Effector memory CD4-positive, alpha-beta T cell (primary cell): ENCODE data around the gene MRPS6.

ENCODE experiments used
- DNase-seq, 3 donors: peaks; one replicate each; pipeline ENCODE4 v3.0.0-alpha.2; 2020
- H3K27ac ChIP-seq: 2 replicates; pipeline ENCODE4 v1.7.0; 2013; ENCODE audit warnings: mild to moderate bottlenecking, low read length, moderate library complexity; ENCODE audit not compliant: insufficient read depth, poor library complexity, severe bottlenecking
- H3K27me3 ChIP-seq: replicated peaks from 2 replicates; pipeline ENCODE4 v1.7.0; 2013; ENCODE audit warnings: mild to moderate bottlenecking, low read length; ENCODE audit not compliant: insufficient read depth, control insufficient read depth, poor library complexity, severe bottlenecking
- H3K36me3 ChIP-seq: 2 replicates; pipeline ENCODE4 v1.7.0; 2013; ENCODE audit warnings: mild to moderate bottlenecking, low read length, moderate library complexity; ENCODE audit not compliant: control insufficient read depth, insufficient read depth
- H3K4me1 ChIP-seq: 2 replicates; pipeline ENCODE4 v1.7.0; 2013; ENCODE audit warnings: low read length, mild to moderate bottlenecking; ENCODE audit not compliant: control insufficient read depth, insufficient read depth, poor library complexity, severe bottlenecking
- H3K4me3 ChIP-seq: 2 replicates; pipeline ENCODE4 v1.7.0; 2013; ENCODE audit warnings: low read length, low read depth, mild to moderate bottlenecking; ENCODE audit not compliant: insufficient read depth, poor library complexity, severe bottlenecking
- H3K9me3 ChIP-seq: 2 replicates; pipeline ENCODE4 v1.7.0; 2013; ENCODE audit warnings: mild to moderate bottlenecking, low read length, moderate library complexity; ENCODE audit not compliant: control insufficient read depth

The MRPS6 gene

DNA sequence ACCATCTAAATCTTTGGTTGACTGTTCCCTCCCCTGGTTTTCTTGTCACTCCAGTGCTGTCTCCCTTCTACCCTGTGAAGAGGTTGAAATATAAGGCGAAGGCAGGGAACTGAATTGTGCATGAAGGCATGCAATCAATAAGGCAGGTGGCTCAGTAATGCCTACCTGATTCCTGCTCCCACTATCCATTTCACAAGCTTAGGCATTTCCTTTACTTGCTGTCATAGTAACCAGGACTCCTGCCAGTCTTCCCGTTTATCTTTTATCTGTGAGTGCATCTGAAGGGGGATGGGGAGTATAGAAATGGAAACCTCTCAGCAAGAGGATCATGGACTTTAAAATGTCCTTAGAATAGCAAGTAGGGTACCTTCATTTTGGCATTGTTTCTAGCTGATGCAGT lies 40.5 kb downstream of the MRPS6 start:
- H3K36me3 ChIP-seq, result no peaks in the 10 kb centered on the region
- H3K27ac ChIP-seq, result no peak overlapping the region
- DNase-seq, result no peak
- H3K27me3 ChIP-seq, result no peaks in the 10 kb centered on the region
- H3K4me3 ChIP-seq, result no peak overlapping the region
- no peaks in the 10 kb centered on the region for H3K9me3 ChIP-seq
- no peaks in the 10 kb centered on the region for H3K4me1 ChIP-seq

DNA sequence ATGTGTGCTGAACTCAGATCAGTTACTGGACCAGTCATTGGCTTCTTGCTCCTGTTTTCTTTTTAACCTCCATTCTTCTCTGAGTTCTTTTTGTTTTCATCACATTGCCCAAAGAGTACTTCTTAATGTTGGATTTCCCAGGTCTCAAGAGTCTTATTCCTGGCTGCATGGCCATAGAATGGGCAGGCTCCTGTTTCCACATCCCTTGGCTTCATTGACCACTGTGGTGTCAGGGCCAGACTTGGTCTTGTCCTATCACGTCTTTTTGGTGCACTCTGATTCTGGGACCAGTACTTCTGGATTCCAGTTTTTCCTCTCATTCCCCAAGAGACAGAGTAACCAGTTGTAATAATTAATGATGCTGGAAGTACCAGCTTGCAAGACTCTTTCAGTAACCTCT lies 41.8 kb downstream of the MRPS6 start:
- Histone ChIP-seq H3K9me3 (no peaks in the 10 kb centered on the region), H3K36me3 (no peaks in the 10 kb centered on the region), H3K27ac (no peak overlapping the region), H3K4me1 (no peaks in the 10 kb centered on the region), H3K27me3 (no peaks in the 10 kb centered on the region), H3K4me3 (no peak overlapping the region)
- no peak for DNase-seq

DNA sequence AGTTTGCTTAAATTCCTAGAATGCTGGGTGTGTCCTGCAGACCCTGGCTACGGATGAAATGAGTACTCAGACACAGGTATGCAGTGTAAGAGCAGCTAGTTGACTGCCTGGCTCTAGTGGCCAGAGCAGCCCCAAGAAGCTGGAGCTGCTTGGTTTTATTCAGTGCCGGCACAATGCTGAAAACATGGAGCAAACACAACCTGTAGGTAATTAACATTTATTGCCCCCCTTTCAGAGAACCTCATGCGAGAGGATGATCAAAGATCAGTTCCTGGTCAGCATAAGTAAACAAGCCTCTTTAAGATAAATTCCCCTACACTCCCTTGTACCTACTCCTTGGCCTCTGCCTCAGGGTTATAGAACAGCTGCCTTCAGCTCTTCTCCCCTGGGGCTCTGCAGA lies 43.2 kb downstream of the MRPS6 start:
- no peak for DNase-seq
- Histone ChIP-seq H3K9me3 (no peaks in the 10 kb centered on the region), H3K4me1 (no peaks in the 10 kb centered on the region), H3K4me3 (no peak overlapping the region), H3K27ac (no peak overlapping the region), H3K36me3 (no peaks in the 10 kb centered on the region), H3K27me3 (no peaks in the 10 kb centered on the region)

DNA sequence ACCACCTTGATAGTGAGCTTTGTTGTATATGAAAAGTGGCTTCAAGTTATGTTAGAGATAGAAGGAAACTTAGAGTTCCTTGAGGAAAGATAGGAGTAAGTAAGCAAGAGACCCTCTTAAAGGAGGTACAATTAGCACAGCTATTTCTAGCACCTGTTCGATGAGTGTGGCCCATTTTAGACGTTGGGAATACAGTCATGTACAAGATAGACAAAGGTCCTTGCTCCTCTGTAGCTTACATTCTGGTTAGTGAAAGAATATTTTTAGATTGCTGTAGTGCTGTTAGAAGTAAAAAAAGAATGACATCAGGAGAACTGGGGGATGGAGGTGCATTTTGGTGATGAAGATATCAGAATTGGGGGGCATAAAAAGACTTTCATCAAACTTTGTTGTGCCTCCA lies 47.5 kb downstream of the MRPS6 start:
- no peak overlapping the region for H3K4me3 ChIP-seq
- H3K27ac ChIP-seq, result no peak overlapping the region
- DNase-seq, result no peak
- H3K27me3 ChIP-seq, result no peaks in the 10 kb centered on the region
- H3K36me3 ChIP-seq, result no peaks in the 10 kb centered on the region
- no peaks in the 10 kb centered on the region for H3K9me3 ChIP-seq
- no peaks in the 10 kb centered on the region for H3K4me1 ChIP-seq

DNA sequence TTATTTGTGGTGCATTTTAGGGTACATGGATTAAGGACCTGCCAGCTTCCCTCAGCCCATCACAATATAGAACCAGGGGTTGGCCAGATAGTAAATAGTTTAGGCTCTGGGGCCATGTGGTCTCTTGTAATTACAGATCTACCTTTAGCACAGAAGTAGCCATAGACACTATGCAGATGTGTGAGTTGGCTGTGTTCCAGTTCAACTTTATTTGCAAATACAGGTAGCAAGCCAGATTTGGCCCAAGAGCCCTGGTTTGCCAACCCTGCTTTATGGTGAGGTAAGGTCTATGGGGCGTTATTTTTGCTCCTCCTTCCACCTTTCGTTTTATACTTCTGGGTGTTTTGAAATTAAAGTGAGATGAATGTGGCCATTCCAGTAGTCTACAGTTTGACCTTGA lies 48.7 kb downstream of the MRPS6 start:
- Histone ChIP-seq H3K27ac (no peak overlapping the region), H3K4me3 (no peak overlapping the region), H3K9me3 (no peaks in the 10 kb centered on the region), H3K27me3 (no peaks in the 10 kb centered on the region), H3K4me1 (no peaks in the 10 kb centered on the region), H3K36me3 (peaks cover under 1% of the 10 kb centered on the region)
- DNase-seq, result no peak

DNA sequence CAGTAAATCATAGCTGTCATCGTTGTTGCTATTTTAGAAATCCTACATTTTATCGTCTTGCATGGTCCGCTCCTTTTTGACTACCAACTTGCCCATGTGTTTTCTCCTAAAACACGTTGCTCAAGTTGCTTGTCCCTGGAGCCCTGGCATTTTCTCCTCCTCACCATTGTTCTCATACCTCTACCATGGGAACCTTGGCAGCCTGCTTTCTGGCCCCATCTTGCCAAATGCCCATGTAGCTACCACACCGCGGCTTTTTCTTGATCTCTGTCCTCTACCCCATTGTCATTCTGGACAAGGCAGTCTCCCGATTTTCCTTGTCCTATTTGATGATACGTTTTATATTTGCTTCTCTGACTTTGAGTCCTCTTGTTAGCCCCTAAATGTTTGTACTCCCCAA lies 50.2 kb downstream of the MRPS6 start:
- DNase-seq, result no peak
- Histone ChIP-seq H3K27me3 (no peaks in the 10 kb centered on the region), H3K9me3 (no peaks in the 10 kb centered on the region), H3K4me1 (no peaks in the 10 kb centered on the region), H3K36me3 (peaks cover 5% of the 10 kb centered on the region), H3K27ac (no peak overlapping the region), H3K4me3 (no peak overlapping the region)

DNA sequence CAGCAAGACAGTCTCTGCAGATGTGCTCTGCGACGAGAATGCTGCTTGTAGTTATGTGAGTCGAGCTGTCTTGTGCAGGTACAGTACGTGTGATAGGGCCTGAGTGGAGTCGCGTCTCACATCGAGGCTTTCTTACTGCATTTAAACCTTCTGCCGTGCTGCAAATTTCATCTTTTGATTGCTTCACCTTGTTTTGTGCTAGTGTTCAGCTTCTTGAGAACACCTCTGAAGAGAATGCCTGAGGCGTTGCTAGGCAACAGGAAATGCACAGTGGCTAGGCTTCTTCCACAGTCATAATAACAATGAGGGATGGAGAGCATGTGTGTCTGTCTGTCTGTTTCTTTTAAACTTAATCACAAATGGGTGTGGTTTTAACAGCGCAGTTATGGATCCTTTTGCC lies 52.9 kb downstream of the MRPS6 start:
- H3K36me3 ChIP-seq, result peaks cover 5% of the 10 kb centered on the region
- H3K9me3 ChIP-seq, result no peaks in the 10 kb centered on the region
- H3K27ac ChIP-seq, result no peak overlapping the region
- no peak for DNase-seq
- H3K4me3 ChIP-seq, result no peak overlapping the region
- H3K4me1 ChIP-seq, result peaks cover 9% of the 10 kb centered on the region
- no peaks in the 10 kb centered on the region for H3K27me3 ChIP-seq

DNA sequence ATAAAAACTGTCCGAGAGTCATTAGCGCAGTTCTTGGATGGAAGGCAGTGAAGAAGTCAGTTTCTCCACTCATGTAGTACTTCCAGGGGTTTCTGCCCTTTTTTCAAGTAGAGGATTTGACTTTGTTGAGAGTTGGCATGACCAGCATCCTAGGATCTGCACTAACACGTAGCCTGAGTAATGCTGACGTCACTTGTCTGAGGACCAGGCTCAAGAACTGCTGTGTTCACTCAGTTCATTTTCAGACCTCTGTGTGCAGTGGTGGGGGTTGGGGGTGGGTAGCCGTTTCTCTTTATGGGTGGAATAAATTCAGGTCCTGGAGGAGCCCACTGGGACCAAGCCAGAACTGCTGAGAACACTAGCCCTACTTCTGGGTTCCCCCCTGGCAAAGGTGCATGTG lies 53.3 kb downstream of the MRPS6 start:
- Histone ChIP-seq H3K9me3 (no peaks in the 10 kb centered on the region), H3K36me3 (peaks cover 6% of the 10 kb centered on the region), H3K27me3 (no peaks in the 10 kb centered on the region), H3K27ac (no peak overlapping the region), H3K4me3 (no peak overlapping the region), H3K4me1 (peaks cover 9% of the 10 kb centered on the region)
- DNase-seq, result no peak

DNA sequence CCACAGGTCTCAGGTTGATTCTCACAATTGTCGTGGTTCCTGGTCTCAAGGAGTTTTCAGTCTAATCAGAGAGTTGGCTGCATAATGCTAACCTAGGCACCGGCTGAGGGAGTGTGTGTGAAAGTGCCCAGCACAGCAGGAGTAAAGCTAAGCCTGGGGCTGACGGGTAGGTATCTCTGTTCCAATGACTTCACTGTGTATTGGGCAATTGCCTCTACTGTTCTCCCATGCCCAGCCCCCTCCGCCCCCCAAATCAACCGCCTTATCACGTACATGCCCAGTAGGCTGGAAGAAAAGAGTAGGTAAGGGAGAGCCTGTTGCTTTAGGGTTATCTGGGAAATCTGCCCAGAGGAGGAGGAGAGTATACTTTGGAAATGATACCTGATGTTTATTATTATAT lies 54.7 kb downstream of the MRPS6 start:
- no peaks in the 10 kb centered on the region for H3K27me3 ChIP-seq
- no peak overlapping the region for H3K4me3 ChIP-seq
- no peak overlapping the region for H3K27ac ChIP-seq
- peaks cover 7% of the 10 kb centered on the region for H3K36me3 ChIP-seq
- no peak for DNase-seq
- H3K9me3 ChIP-seq, result no peaks in the 10 kb centered on the region
- H3K4me1 ChIP-seq, result peaks cover 9% of the 10 kb centered on the region

DNA sequence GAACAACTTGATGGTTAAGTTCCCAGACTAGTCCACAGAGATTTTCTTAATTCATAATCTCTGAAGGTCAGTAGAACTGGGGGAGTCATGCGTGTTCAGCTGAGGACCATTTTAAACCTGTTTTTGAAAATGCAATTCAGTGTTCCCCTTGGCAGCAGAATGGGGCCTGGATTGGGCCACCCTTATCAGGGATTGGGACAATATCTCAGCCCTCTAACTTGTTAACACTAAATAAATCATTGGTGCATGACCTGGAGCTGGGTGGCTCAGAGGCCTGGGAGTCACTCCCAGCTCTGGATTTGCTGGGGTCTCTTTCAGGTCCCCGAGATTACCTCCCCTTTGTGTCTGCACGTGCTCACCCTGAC lies 55.3 kb downstream of the MRPS6 start:
- peaks cover 9% of the 10 kb centered on the region for H3K4me1 ChIP-seq
- no peaks in the 10 kb centered on the region for H3K9me3 ChIP-seq
- no peak for DNase-seq
- no peak overlapping the region for H3K27ac ChIP-seq
- H3K27me3 ChIP-seq, result no peaks in the 10 kb centered on the region
- H3K4me3 ChIP-seq, result no peak overlapping the region
- H3K36me3 ChIP-seq, result peaks cover 7% of the 10 kb centered on the region
